HUES64 (cell line): ENCODE results near the gene OLIG1.

Source experiments
- H3K27ac ChIP-seq: 2 replicates; pipeline ENCODE4 v1.7.0; 2013; ENCODE audit warnings: low read depth, low read length, inconsistent platforms
- H3K27me3 ChIP-seq: 2 replicates; pipeline ENCODE4 v1.6.1; 2013; ENCODE audit warnings: mild to moderate bottlenecking, low read length; ENCODE audit not compliant: insufficient read depth
- H3K36me3 ChIP-seq: 2 replicates; pipeline ENCODE4 v1.6.1; 2013; ENCODE audit warnings: mild to moderate bottlenecking, low read length; ENCODE audit not compliant: insufficient read depth
- H3K4me1 ChIP-seq: 2 replicates; pipeline ENCODE4 v1.6.1; 2013; ENCODE audit warnings: mild to moderate bottlenecking, low read length, moderate library complexity; ENCODE audit not compliant: insufficient read depth
- H3K4me3 ChIP-seq: 2 replicates; pipeline ENCODE4 v1.5.1; 2013; ENCODE audit warnings: mild to moderate bottlenecking, low read length, moderate library complexity
- H3K9ac ChIP-seq: 2 replicates; pipeline ENCODE4 v1.6.1; 2013; ENCODE audit warnings: mild to moderate bottlenecking, low read depth, low read length
- H3K9me3 ChIP-seq: 2 replicates; pipeline ENCODE4 v1.6.1; 2013; ENCODE audit warnings: low read depth, low read length; ENCODE audit not compliant: insufficient read depth
- WGBS: fragments of 150-250, 120-280 bp; methylation state at CpG from one replicate; pipeline ENCODE4 v1.1.7; 2013; ENCODE audit warnings: missing lambda C conversion rate; 5-methylcytosine and 5-hydroxymethylcytosine counted together

OLIG1 gene

DNA sequence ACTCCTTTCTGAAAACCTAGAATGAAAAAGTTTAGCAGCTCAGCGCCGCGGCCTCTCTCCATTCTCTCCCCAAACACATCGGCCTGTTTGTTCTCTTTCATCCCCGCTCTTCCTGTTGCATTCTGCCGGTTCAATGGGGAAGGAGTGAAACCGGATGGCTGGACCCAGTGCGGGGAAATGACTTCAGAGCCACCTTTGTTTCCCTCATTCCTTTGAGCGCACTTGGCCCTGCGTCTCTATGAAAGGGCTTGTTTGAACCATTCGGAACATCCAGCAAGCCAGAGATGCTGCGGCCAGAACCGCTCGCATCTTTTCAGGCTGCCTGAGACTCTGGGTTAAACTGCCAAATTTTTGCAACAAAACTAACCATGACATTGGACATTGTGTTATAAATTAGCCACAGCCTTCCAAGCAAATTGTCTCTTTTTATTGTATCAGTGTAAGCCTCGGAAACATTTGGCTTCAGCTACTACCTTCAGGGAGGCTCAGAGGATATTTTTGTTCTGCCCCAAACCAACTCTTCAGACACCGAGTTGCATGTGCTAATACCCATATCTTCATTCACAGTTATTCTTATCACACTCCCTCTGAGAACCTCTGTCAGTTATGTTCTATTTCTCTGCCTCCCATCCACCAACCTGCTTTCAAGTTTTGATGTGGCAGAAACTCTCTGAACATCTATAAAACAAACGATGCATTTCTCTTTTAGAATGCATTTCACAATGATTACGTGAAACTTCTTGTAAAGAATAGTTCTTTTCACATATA lies 5.1 kb upstream of the OLIG1 start:
- Histone ChIP-seq H3K27me3 (peaks cover 94% of the 10 kb centered on the region), H3K4me3 (peak overlapping the region; percentile 7; the same call in 1 of the 2 replicates), H3K36me3 (no peaks in the 10 kb centered on the region), H3K4me1 (peaks cover 7% of the 10 kb centered on the region; the same call in 1 of the 2 replicates), H3K27ac (no peak overlapping the region), H3K9ac (no peak overlapping the region), H3K9me3 (0 out of 2 replicates have a peak, but pooled peaks cover 7% of the 10 kb centered on the region)
- WGBS, result 36% methylated on average over 17 of the region's 18 CpGs

DNA sequence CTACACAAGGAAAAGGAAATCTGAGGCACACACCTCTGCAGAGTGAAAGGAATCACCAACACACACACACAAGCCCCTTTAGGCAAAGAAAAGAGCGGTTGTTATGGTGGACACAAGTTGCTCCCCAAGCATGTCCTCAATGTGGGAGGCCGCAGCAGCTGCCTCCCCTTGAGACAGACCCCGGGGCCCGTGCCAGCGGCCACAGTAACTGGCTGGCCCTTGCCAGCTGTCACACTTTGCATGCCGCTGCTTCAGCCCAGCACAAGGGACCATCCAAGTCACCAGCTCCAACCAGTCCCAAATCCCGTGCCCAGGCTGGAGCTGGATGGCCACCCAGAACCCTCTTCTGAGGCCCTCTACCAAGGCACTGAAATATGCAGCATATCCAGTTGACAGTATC lies 2.9 kb upstream of the OLIG1 start:
- H3K27ac ChIP-seq, result no peak overlapping the region
- WGBS, result 90% methylated on average over 7 of the region's 7 CpGs
- 0 out of 2 replicates have a peak, but pooled peaks cover 7% of the 10 kb centered on the region for H3K9me3 ChIP-seq
- no peaks in the 10 kb centered on the region for H3K36me3 ChIP-seq
- H3K27me3 ChIP-seq, result peaks cover 95% of the 10 kb centered on the region
- H3K4me1 ChIP-seq, result peaks cover 7% of the 10 kb centered on the region; the same call in 1 of the 2 replicates
- no peak overlapping the region for H3K4me3 ChIP-seq
- no peak overlapping the region for H3K9ac ChIP-seq

DNA sequence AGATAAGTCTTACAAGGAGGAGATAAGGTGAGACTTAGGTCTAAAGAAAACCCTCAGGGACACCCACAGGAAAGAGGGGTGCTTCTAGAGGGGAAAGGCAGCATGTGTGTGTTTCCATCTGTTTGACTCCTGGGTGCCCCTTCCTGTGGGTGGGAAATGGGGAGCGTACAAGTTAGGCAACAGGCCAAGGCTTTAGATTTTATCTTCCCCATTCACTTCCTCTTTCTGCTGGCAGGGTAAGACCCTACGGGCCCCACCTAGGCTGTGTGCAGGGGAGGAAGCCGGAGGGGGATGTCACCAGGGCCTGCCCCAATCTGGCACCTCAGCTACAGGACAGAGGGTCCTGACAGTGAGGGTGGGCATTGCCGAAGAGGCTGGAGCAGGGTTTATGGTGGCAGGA lies 2.5 kb upstream of the OLIG1 start:
- Histone ChIP-seq H3K9ac (no peak overlapping the region), H3K9me3 (0 out of 2 replicates have a peak, but pooled peaks cover 7% of the 10 kb centered on the region), H3K27me3 (peaks cover 98% of the 10 kb centered on the region), H3K36me3 (no peaks in the 10 kb centered on the region), H3K4me3 (no peak overlapping the region), H3K27ac (no peak overlapping the region), H3K4me1 (peaks cover 11% of the 10 kb centered on the region)
- WGBS, result 90% methylated on average over 3 of the region's 4 CpGs

DNA sequence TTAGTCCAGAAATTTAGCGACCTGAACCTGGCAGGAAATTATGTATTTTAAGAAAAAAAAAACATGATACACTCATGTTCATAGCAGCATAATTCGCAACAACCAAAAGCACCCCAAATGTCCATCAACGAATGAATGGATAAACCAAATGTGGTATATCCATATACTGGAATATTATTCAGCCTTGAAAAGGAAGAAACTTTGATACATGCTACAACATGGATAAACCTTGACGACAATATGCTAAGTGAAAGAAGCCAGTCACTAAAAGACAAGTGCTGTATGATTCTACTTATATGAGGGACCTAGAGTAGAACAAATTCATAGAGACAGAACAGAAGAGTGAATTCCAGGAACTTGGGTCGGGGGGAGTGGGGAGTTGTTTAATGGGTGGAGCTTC lies 698 bp upstream of the OLIG1 start:
- no peak overlapping the region for H3K4me3 ChIP-seq
- H3K27ac ChIP-seq, result no peak overlapping the region
- H3K27me3 ChIP-seq, result peaks cover 100% of the 10 kb centered on the region
- no peaks in the 10 kb centered on the region for H3K36me3 ChIP-seq
- WGBS, result 70% methylated on average over 2 of the region's 5 CpGs
- H3K9me3 ChIP-seq, result 0 out of 2 replicates have a peak, but pooled peaks cover 7% of the 10 kb centered on the region
- peaks cover 23% of the 10 kb centered on the region for H3K4me1 ChIP-seq
- H3K9ac ChIP-seq, result no peak overlapping the region

DNA sequence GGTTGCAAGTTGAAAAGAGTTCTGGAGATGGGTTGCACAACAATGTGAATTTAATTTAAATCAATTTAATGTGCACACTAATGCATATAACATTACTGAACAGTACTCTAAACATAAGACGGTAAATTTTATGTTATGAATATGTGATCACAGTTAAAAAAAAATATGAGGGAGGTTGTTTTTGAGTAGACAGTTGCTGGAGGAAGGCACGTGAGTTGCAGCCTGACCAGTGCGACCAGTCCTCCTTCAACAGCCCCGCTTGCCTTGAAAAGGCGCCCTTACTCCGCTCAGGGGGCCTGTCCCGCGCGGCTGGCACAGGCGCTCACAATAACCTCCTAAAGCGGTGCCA lies 322 bp upstream of the OLIG1 start:
- H3K27me3 ChIP-seq, result peaks cover 100% of the 10 kb centered on the region
- no peak overlapping the region for H3K27ac ChIP-seq
- H3K9me3 ChIP-seq, result 0 out of 2 replicates have a peak, but pooled peaks cover 7% of the 10 kb centered on the region
- no peaks in the 10 kb centered on the region for H3K36me3 ChIP-seq
- no peak overlapping the region for H3K9ac ChIP-seq
- H3K4me3 ChIP-seq, result no peak overlapping the region
- 3% methylated on average over 11 of the region's 11 CpGs for WGBS
- H3K4me1 ChIP-seq, result peaks cover 26% of the 10 kb centered on the region

DNA sequence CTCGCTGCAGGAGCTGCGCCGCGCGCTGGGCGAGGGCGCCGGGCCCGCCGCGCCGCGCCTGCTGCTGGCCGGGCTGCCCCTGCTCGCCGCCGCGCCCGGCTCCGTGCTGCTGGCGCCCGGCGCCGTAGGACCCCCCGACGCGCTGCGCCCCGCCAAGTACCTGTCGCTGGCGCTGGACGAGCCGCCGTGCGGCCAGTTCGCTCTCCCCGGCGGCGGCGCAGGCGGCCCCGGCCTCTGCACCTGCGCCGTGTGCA lies 730 bp downstream of the OLIG1 start:
- H3K36me3 ChIP-seq, result no peaks in the 10 kb centered on the region
- no peak overlapping the region for H3K9ac ChIP-seq
- 0 out of 2 replicates have a peak, but pooled peaks cover 7% of the 10 kb centered on the region for H3K9me3 ChIP-seq
- under 1% methylated on average over 44 of the region's 44 CpGs for WGBS
- H3K4me3 ChIP-seq, result peak overlapping the region; percentile 49
- H3K4me1 ChIP-seq, result peaks cover 29% of the 10 kb centered on the region
- peaks cover 100% of the 10 kb centered on the region for H3K27me3 ChIP-seq
- no peak overlapping the region for H3K27ac ChIP-seq

DNA sequence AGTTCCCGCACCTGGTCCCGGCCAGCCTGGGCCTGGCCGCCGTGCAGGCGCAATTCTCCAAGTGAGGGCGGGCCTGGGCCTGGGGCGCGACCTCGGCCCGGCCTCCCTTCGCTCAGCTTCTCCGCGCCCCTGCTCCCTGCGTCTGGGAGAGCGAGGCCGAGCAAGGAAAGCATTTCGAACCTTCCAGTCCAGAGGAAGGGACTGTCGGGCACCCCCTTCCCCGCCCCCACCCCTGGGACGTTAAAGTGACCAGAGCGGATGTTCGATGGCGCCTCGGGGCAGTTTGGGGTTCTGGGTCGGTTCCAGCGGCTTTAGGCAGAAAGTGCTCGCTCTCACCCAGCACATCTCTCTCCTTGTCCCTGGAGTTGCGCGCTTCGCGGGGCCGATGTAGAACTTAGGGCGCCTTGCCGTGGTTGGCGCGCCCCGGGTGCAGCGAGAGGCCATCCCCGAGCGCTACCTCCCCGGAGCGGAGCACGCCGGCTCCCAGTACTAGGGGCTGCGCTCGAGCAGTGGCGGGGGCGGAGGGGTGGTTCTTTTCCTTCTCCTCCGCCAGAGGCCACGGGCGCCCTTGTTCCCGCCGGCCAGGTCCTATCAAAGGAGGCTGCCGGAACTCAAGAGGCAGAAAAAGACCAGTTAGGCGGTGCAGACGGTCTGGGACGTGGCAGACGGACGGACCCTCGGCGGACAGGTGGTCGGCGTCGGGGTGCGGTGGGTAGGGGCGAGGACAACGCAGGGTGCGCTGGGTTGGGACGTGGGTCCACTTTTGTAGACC lies 1.2 kb downstream of the OLIG1 start:
- H3K36me3 ChIP-seq, result no peaks in the 10 kb centered on the region
- peak overlapping the region; percentile 49 for H3K4me3 ChIP-seq
- under 1% methylated on average over 69 of the region's 69 CpGs for WGBS
- H3K27me3 ChIP-seq, result peaks cover 100% of the 10 kb centered on the region
- 0 out of 2 replicates have a peak, but pooled peaks cover 7% of the 10 kb centered on the region for H3K9me3 ChIP-seq
- H3K4me1 ChIP-seq, result peaks cover 34% of the 10 kb centered on the region
- no peak overlapping the region for H3K27ac ChIP-seq
- H3K9ac ChIP-seq, result no peak overlapping the region

DNA sequence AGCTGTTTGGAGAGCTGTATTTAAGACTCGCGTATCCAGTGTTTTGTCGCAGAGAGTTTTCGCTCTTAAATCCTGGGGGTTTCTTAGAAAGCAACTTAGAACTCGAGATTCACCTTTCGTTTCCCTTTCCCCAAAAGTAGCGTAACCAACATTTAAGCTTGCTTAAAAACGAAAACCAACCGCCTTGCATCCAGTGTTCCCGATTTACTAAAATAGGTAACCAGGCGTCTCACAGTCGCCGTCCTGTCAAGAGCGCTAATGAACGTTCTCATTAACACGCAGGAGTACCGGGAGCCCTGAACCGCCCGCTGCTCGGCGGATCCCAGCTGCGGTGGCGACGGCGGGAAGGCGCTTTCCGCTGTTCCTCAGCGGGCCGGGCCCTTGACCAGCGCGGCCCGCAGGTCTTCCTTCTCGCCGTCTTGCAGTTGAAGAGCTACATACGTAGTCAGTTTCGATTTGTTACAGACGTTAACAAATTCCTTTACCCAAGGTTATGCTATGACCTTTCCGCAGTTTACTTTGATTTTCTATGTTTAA lies 1.9 kb downstream of the OLIG1 start:
- Histone ChIP-seq H3K27me3 (peaks cover 100% of the 10 kb centered on the region), H3K9me3 (0 out of 2 replicates have a peak, but pooled peaks cover 7% of the 10 kb centered on the region), H3K36me3 (no peaks in the 10 kb centered on the region), H3K4me3 (peak overlapping the region; percentile 49), H3K4me1 (peaks cover 40% of the 10 kb centered on the region), H3K27ac (no peak overlapping the region), H3K9ac (no peak overlapping the region)
- WGBS, result under 1% methylated on average over 37 of the region's 38 CpGs

DNA sequence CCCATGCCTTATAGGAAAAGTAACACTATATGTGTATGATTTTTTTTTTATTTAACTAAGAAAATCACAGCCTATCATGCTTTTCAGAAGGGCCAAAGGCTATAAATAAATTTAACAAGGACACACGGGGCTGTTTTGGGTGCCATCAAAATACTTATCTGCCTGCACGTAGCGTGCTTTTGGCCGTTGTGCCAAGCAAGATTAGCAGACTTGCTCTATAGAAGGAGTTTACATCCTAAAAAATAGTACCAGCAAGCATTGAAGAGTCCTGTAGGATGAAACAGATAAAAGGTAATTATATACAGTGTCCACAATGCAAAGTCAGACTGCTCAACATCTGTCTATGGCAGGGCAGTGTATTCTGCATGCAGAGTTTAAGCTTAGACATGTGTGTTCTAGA lies 3.7 kb downstream of the OLIG1 start:
- no peaks in the 10 kb centered on the region for H3K36me3 ChIP-seq
- H3K9ac ChIP-seq, result no peak overlapping the region
- no peak overlapping the region for H3K4me3 ChIP-seq
- peaks cover 41% of the 10 kb centered on the region for H3K4me1 ChIP-seq
- H3K27me3 ChIP-seq, result peaks cover 94% of the 10 kb centered on the region
- H3K27ac ChIP-seq, result no peak overlapping the region
- H3K9me3 ChIP-seq, result 0 out of 2 replicates have a peak, but pooled peaks cover 7% of the 10 kb centered on the region
- 82% methylated on average over 4 of the region's 4 CpGs for WGBS

DNA sequence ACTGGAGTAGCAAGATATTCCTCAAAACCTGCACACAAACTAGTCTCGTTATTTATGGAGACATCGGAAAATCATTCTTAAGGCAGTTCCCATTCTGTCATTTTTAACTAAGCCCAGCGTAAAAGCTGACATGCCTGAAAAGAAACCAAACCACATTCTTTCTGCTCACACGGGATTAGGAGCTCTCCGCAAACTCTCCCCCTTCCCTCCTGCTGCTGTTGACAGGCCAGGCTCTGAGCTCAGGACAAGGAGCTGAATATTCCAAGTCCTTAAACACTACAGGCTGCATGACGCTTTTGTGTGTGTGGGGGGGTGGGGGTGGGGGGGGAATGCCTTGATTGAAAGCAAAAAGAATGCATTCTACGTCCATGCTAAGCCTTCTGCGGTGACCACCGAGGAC lies 5.2 kb downstream of the OLIG1 start:
- H3K4me3 ChIP-seq, result no peak overlapping the region
- 16% methylated on average over 9 of the region's 9 CpGs for WGBS
- H3K36me3 ChIP-seq, result no peaks in the 10 kb centered on the region
- H3K27me3 ChIP-seq, result peaks cover 80% of the 10 kb centered on the region
- peaks cover 46% of the 10 kb centered on the region for H3K4me1 ChIP-seq
- H3K9me3 ChIP-seq, result no peaks in the 10 kb centered on the region
- H3K9ac ChIP-seq, result no peak overlapping the region
- no peak overlapping the region for H3K27ac ChIP-seq

DNA sequence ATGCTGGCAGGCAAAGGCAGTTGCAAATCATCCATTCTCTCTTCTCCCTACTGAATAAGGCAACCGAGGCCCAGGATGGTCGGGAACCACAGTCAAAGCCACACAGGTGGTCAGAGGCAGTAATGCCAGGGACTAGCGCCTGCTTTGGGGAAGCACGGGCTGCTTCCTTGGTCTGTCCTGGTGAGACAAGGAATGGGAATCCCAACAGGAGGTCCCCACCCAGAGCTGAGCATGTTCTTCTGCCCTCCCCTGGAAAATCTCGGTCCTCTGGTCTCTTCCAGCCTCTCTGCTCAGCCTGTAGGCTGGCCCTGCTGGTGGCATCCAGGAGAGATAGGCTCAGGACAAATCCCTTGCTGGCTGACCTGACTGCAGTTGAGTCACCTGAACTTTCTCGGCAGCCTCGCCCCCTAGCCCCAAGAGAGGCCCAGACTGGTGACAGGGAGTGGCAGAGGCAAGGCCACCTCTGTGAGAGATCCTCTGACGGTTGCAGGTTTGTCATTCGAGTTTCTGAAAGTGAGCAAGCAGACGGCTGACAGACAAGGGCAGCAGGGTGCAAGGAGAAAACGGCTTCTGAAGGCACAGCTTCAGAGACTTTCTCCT lies 5.8 kb downstream of the OLIG1 start:
- H3K4me1 ChIP-seq, result peaks cover 46% of the 10 kb centered on the region
- H3K9ac ChIP-seq, result no peak overlapping the region
- no peaks in the 10 kb centered on the region for H3K36me3 ChIP-seq
- 0 out of 2 replicates have a peak overlapping the region, but pooled peaks have one; percentile 12 for H3K4me3 ChIP-seq
- no peaks in the 10 kb centered on the region for H3K9me3 ChIP-seq
- no peak overlapping the region for H3K27ac ChIP-seq
- H3K27me3 ChIP-seq, result peaks cover 74% of the 10 kb centered on the region
- 31% methylated on average over 11 of the region's 11 CpGs for WGBS
